ENCODE results near the gene IMMT. TPM values are rescaled to one million over a fixed set of nuclear protein-coding genes. Genes with fewer than 3 reads are reported as not detected.

IMMT gene
- total RNA-seq, 1 donor from 2014 or later: 288 TPM

DNA sequence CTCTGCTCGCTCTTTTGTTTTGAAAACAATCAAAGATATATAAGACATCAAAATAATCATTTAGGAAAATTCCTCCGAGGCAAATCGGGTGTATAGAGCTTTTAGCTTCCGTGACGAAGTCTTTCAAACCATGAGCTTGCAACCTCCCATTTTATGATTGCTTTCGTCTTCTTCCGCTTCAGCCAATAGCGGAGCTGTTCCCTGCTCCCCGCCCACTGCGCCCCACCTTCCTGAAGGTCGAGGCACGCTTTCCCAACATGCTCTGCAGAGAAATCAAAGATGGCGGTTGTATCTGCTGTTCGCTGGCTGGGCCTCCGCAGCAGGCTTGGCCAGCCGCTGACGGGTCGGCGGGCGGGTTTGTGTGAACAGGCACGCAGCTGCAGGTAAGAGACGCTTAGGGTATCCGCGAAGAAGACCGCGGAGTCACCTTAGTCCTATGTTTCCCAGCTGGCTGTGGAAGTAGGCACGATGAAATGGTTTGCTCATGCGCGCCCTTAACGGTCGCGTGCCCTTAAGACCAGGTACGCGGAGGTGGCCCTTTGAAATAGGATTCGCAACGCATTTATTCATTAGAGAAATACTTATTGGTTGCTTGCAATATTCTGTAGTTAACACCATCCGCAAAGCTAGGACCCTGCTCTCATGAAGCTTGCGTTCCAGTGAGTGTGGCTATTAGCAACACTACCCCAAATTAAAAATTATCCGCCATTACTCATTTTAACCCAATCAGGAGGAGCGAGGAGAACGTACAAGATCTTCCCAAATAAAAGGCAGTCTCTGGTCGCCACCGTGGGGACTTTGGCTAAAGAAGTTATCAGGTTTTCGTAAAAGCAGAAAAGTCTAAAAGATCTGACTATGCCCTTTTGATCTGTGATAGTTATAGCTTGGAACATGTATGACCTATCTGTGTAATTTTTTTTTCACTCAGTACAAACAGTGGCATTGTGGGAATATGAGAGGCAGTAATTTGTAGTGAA lies 89.0 kb downstream of the IMMT start, which contains the start of gene PTCD3:
Gene PTCD3 (plus strand): TSS at position 267 of the 977 bp plus-strand sequence. CDS start 13 bp downstream, at position 280.
- no peaks in the 10 kb centered on the region for H3K27me3 ChIP-seq (ENCODE audit: low read depth)
- peak; percentile 95 for DNase-seq
- peak within 1 kb of the TSS; percentile 82 for H3K27ac ChIP-seq (replicated peaks)
- H3K4me1 ChIP-seq: peaks cover 55% of the 10 kb centered on the region
- no peaks in the 10 kb centered on the region for H3K9me3 ChIP-seq (replicated peaks)
- intact Hi-C loops (cut with micrococcal nuclease): no loop called here
- H3K4me3 ChIP-seq: peak within 1 kb of the TSS; percentile 91
- H3K36me3 ChIP-seq: peaks cover 44% of the 10 kb centered on the region
- TF ChIP-seq CTCF (IDR thresholded peaks at IDR 0.05; ENCODE audit: borderline replicate concordance): no peak

- H3K27me3 ChIP-seq (ENCODE audit: low read depth): no peaks in the 10 kb centered on the region
Observed at GRCh38 chr2:86105252-86105968, 89.9 kb downstream of the IMMT start, which contains the start of gene POLR1A. TSS of gene POLR1A (minus strand) at chr2:86105886. CDS start at chr2:86105776, 110 bp downstream.

GRCh38 chr2:86102157-86102556 lies 93.1 kb downstream of the IMMT start:
- Histone ChIP-seq H3K27ac (replicated peaks) (no peak overlapping the region), H3K36me3 (peaks cover 40% of the 10 kb centered on the region), H3K9me3 (replicated peaks) (no peaks in the 10 kb centered on the region), H3K4me3 (no peak overlapping the region), H3K4me1 (peaks cover 38% of the 10 kb centered on the region), H3K27me3 (ENCODE audit: low read depth) (no peaks in the 10 kb centered on the region)
- no peak for TF ChIP-seq CTCF (IDR thresholded peaks at IDR 0.05; ENCODE audit: borderline replicate concordance)
- intact Hi-C loops (cut with micrococcal nuclease): no loop called here
- no peak for DNase-seq

More at GRCh38 chr2:86105252-86105968, 89.9 kb downstream of the IMMT start, which contains the start of gene POLR1A:
- H3K4me3 ChIP-seq: peak within 1 kb of the TSS; percentile 91
- intact Hi-C loops (cut with micrococcal nuclease): no loop called here
- H3K4me1 ChIP-seq: peaks cover 55% of the 10 kb centered on the region
- peak; percentile 88 for DNase-seq
- no peaks in the 10 kb centered on the region for H3K9me3 ChIP-seq (replicated peaks)
- peaks cover 35% of the 10 kb centered on the region for H3K36me3 ChIP-seq
- TF ChIP-seq CTCF (IDR thresholded peaks at IDR 0.05; ENCODE audit: borderline replicate concordance): no peak
- peak within 1 kb of the TSS; percentile 82 for H3K27ac ChIP-seq (replicated peaks)

GRCh38 chr2:86097913-86098312 lies 97.3 kb downstream of the IMMT start:
- H3K36me3 ChIP-seq: peaks cover 73% of the 10 kb centered on the region
- no peaks in the 10 kb centered on the region for H3K9me3 ChIP-seq (replicated peaks)
- intact Hi-C loops (cut with micrococcal nuclease): no loop called here
- no peaks in the 10 kb centered on the region for H3K27me3 ChIP-seq (ENCODE audit: low read depth)
- no peak for DNase-seq
- no peak overlapping the region for H3K27ac ChIP-seq (replicated peaks)
- no peak for TF ChIP-seq CTCF (IDR thresholded peaks at IDR 0.05; ENCODE audit: borderline replicate concordance)
- no peaks in the 10 kb centered on the region for H3K4me1 ChIP-seq
- H3K4me3 ChIP-seq: no peak overlapping the region

GRCh38 chr2:86097114-86097896 lies 98.0 kb downstream of the IMMT start:
- no peak overlapping the region for H3K27ac ChIP-seq (replicated peaks)
- no peak for DNase-seq
- no peaks in the 10 kb centered on the region for H3K27me3 ChIP-seq (ENCODE audit: low read depth)
- no peak overlapping the region for H3K4me3 ChIP-seq
- H3K9me3 ChIP-seq (replicated peaks): no peaks in the 10 kb centered on the region
- peaks cover 71% of the 10 kb centered on the region for H3K36me3 ChIP-seq
- intact Hi-C loops (cut with micrococcal nuclease): no loop called here
- no peak for TF ChIP-seq CTCF (IDR thresholded peaks at IDR 0.05; ENCODE audit: borderline replicate concordance)
- no peaks in the 10 kb centered on the region for H3K4me1 ChIP-seq
